ENCODE results near the gene NUAK2.

GRCh38 chr1:205283270-205284147, 38.0 kb downstream of the NUAK2 start:
- TF ChIP-seq CTCF (IDR thresholded peaks at IDR 0.05; ENCODE audit: insufficient read depth, low read length, poor library complexity, severe bottlenecking) (no peak), EZH2phosphoT487 (conservative IDR thresholded peaks at IDR 0.05; ENCODE audit: low read length) (no peak)

Data from SU-DHL-6 (cell line).